CD4-positive, alpha-beta T cell treated with Interleukin-6 at 100 ng/mL for 8 hours (primary cell): ENCODE data around the gene PTPN4.
"Not testable (repeated sequence)": the region's sequence is repeated elsewhere in the genome, so short reads cannot be mapped to it uniquely, and the experiment has no call there.

ENCODE experiments used
- DNase-seq: peaks from one replicate; pipeline ENCODE4 v3.0.0-alpha.2; 2020; ENCODE audit warnings: mixed read lengths, low spot score

Gene PTPN4

DNA sequence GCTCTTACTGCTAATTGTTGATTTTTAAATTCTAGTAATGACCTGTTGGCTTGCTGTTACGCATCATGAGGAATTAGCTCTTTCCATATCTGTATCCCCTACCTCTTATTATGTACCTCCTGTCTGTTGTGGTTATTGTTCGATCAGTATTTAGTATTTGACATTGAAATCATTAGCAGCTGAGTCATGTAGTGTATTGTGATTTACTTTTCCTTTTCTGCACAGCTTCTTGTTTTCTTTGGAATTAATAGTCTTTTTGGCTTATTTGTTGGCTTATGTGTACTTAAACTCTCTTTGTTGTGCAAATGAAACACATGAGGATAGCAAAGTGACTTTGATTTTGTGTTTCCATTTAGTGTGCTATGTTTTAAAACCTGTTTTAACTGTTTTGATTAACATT lies 257.5 kb downstream of the PTPN4 start:
- DNase-seq, result no peak

DNA sequence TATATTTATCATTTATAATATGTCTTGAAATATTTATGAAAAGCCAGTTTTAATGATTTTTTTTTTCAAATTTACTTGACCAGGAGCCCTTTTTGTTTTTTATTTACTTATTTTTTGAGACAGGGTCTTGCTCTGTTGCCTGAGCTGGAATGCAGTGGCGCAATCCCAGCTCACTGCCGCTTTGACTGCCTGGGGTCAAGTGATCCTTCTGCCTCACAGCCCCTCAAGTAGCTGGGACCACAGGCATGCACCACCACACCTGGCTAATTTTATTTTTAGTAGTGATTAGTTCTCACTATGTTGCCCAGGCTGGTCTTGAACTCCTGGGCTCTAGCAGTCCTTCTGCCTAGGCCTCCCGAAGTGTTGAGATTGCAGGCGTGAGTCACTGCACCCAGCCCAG lies 258.8 kb downstream of the PTPN4 start:
- no peak for DNase-seq

DNA sequence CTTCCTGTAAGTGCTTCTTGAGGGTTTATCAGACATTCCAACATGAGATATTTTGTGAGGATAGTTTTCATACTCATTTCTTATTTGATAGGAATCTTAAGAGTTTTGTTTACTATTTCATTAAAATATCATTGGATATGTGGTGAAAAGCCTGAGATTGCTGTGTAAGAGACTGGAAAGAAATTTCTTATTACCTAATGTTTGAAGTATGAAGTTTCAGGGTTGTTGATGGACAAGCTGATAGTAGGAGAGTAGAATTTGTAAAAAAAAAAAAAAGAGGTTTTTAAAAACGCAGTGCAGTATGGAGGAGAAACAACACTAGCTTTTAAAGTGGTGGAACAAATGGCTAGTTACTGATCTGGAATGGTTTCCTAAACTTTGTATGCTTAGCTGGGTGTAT lies 260.8 kb downstream of the PTPN4 start:
- DNase-seq, result no peak

DNA sequence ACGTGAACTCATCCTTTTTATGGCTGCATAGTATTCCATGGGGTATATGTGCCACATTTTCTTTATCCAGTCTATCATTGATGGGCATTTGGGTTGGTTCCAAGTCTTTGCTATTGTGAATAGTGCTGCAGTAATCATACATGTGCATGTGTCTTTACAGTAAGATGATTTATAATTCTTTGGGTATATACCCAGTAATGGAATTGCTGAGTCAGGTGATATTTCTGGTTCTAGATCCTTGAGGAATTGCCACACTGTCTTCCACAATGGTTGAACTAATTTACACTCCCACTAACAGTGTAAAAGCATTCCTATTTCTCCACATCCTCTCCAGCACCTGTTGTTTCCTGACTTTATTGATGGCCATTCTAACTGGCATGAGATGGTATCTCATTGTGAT lies 262.8 kb downstream of the PTPN4 start:
- not testable (repeated sequence) for DNase-seq

DNA sequence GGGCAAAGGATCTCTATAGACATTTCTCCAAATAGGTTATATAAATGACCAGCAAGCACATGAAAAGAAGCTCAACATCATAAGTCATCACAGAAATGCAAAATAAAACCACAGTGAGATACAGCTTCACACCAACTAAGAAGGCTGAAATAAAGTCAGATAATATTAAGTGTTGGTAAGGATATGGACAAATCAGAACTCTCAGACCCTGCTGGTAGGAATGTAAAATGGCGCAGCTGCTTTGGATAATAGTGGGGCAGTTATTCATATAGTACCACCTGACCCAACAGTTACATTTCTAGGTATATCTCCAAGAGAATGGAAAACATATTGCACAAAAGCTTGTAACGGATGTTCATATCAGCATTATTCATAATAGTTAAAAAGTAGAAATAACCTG lies 267.2 kb downstream of the PTPN4 start:
- DNase-seq, result no peak

DNA sequence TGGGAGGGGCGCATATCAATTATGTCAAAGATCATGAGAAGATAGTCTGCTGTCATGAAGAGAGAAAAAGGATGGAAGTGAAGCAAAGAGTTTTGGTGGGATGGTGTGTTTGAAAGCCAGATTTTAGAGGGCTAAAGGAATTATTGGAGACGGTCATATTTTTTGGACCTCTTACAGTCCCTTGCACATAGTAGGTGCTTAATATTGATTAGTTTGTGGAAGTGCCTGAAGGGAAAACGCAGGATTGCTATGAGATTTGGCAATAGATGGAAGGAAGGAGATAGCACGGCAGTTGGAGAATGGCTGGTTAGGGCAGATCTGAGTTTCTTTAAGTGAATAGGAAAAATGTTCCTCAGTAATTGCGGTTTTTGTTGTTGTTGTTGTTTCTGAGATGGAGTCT lies 269.1 kb downstream of the PTPN4 start:
- DNase-seq, result no peak

DNA sequence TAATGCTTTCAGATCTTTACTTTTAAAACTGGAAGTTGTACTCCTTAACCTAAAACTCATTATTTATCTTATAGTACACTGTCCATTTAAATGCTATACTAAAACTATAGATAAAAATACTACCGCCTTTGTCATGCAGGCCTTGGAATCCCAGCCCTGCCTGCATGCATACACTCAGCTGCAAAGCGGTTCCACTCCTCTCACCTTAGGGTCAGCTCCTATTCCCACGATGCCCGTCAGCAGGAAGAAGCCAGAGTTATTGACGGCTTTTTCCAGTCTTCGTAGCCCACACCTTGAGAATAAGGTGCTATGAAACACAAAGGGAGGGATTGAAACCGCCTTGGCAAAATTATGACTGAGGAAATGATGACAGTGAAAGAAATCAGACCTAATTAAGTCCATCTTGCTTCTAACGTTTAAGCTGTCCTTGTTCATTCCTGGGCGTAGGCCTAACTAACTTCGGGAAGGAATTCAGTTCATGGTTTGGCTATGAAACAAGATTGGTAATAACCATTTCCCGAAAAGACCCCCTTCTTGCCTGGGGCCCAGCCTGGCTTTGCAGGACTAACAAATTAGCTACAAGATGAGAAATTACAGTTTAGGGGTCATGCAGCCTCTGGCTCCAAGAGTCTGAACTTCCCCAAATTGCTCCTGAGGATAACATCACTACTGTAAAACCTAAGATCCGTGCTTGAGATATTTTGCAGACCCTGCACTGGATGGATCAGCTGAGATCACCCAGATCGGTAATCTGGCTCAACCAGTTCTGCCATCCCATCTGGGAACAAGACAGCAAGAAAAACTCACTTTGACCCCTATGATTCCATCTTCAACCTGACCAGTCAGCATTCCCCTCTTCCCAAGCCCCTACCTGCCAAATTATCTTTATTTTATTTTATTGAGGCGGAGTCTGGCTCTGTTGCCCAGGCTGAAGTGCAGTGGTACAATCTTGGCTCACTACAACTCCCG lies 270.2 kb downstream of the PTPN4 start:
- DNase-seq, result no peak

DNA sequence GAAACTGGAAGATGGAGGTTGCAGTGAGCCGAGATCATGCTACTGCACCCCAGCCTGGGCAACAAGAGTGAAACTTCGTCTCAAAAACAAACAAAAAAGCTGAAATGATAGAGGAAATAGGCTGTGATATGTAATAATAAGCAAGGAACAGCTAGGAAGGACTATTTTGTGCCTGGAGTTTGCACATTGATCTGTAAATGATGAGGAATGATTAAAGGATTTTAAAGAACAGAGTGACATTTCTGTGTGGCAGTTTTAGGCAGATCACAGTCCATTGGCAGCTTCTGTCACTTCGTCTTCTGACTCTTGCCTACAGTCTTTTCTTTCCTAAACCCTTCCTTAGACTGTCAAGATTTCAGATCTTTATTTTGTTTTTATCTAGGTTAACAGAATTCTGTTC lies 272.6 kb downstream of the PTPN4 start:
- DNase-seq, result no peak
